Effector CD8-positive, alpha-beta T cell (primary cell): ENCODE measurements around the gene ASAP3.
"Not testable (repeated sequence)": the region's sequence is repeated elsewhere in the genome, so short reads cannot be mapped to it uniquely, and the experiment has no call there.

Experiments
- DNase-seq: peaks from one replicate; lab custom pipeline; 2025; lab: John Stamatoyannopoulos, UW

ASAP3 gene

DNA sequence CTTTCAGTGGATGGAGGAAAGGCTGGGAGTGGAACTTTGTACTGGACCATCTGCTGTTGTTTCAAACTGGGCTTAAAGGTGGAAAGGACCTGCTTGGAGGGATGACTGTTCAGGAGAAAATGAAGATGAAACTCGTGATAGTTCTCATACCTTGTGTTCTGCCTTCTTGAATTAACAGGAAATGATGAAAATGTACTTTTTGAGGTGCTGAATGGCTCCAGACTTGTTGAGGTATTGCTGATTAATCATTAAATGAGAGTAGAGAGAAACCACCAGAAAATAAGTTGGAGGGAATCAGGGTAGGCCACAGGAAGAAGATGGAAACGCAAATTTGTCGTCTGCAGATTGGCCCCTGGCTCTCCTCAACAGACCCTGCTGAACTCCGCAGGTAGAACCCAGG, 88.1 kb downstream of the ASAP3 start:
- DNase-seq: no peak

DNA sequence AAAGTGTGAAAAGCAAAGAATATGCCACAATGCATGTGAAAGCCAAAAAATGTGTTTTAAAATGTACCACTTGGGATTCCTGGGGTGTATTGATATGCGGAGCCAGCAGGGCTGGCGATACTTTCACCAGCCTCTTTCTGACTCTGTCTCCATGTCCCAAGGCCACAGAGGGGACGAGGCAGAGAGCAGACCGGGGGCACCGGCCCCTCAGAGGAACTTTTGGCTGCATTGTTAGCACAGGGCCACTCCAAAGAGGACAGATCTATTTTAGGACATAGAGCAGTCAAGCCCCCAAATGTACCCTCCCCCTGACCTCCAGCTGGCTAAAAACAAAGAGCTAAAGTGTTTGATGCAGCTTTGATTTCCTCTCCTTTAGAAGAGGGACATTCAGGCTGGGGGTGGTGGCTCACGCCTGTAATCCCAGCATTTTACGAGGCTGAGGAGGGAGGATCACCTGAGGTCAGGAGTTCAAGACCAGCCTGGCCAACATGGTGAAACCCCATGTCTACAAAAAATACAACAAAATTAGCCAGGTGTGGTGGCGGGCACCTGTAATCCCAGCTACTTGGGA, 88.7 kb downstream of the ASAP3 start:
- DNase-seq: no peak

- no peak for DNase-seq
Measured at GRCh38 chr1:23394684-23395083, 89.3 kb downstream of the ASAP3 start.

DNA sequence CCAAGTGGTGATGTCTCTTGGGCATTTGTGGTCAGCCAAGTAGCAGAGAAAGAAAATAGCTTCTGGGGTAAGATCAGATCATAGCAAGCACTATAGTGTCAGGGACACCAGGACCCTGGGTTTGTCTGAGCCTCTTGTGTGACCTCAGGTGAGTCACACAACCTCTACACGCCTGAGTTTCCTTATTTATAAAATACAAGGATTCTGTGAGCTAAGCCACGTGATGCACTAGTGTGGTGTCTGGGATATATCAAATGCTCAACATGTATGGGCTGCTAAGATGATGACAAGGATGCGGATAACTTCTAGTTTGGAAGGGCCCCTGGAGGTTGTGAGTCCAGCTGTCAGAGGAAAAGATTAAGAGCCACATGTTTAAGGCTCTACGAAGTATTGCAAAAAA, 89.8 kb downstream of the ASAP3 start:
- no peak for DNase-seq

GRCh38 chr1:23393706-23394105, 90.3 kb downstream of the ASAP3 start:
- DNase-seq: no peak

- DNase-seq: no peak
Measured at GRCh38 chr1:23392125-23392855, 91.7 kb downstream of the ASAP3 start.

- no peak for DNase-seq
Measured at GRCh38 chr1:23389837-23390321, 94.1 kb downstream of the ASAP3 start.

GRCh38 chr1:23387494-23387893, 96.5 kb downstream of the ASAP3 start:
- DNase-seq: no peak

GRCh38 chr1:23385119-23385621, 98.8 kb downstream of the ASAP3 start:
- DNase-seq: no peak

- DNase-seq: no peak
Measured at GRCh38 chr1:23384312-23385058, 99.5 kb downstream of the ASAP3 start.

GRCh38 chr1:23383577-23384311, 100.2 kb downstream of the ASAP3 start:
- DNase-seq: no peak

DNA sequence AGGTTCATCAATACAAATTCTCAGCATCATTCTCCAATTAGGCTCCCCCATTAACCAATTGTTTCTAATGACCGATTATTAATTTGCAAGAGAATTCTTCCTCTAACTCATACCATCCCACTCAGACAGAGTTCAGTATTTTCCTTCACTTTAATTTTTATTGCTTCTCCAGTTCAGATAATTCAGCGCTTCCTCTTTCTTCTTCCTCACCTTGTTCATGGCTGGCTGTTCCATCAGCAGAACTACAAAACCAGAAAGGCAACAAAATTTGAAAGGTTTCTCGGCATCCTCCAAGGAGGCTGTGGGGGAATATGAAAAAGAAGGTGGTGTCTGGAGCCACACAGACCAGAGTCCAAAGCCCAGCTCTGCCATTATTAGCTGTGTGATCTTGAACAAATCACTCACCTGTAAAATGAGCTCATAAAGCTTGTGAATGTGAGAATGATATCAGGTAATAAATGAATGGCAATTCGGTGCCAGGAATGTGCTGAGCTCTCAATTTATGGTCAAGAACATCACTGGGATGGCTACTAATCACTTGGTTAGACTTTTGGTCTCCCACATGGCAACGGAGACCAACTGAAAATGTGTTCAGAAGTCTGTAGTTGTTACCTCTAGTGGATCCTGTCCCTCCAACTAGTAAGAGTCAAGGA, 102.6 kb downstream of the ASAP3 start:
- no peak for DNase-seq

DNA sequence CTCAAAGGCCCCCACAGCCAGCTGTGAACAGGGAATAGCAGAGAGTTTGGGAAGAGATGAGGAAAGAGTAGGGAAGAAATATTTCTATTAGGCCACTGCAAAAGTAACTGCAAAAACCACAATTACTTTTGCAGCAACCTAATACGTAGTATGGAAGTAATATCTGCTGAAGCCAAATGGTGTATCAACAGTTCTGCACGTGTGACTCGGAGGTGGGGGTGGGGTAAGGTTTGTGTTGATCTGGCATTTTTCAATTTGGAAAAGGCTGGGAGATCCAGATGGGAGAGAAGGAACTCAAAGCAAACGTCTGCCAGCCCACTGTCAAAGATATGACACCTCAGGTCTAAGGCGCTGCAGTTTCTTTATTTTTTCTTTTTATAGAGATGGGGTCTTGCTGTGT, 103.3 kb downstream of the ASAP3 start:
- no peak for DNase-seq

- DNase-seq: not testable (repeated sequence)
Measured at GRCh38 chr1:23380236-23380635, 103.7 kb downstream of the ASAP3 start.
